Lung (tissue), 12 donors: ENCODE results near the gene MARF1. TPM values are rescaled to one million over a fixed set of nuclear protein-coding genes. Genes with fewer than 3 reads are reported as not detected.
"Not testable (repeated sequence)": the region's sequence is repeated elsewhere in the genome, so short reads cannot be mapped to it uniquely, and the experiment has no call there.

ENCODE experiments used
- ATAC-seq: fragments of 200-7000 bp; cut with Tn5 transposase; one replicate; pipeline ENCODE4 v1.9.1; 2020; ENCODE audit warnings: moderate number of reproducible peaks; ENCODE audit not compliant: insufficient read depth, low FRiP score
- DNase-seq, 3 donors: peaks; one replicate each; pipeline ENCODE4 v3.0.0-alpha.2; 2013 to 2017
- H3K27ac ChIP-seq, 2 donors: one replicate each; pipeline ENCODE4 v1.5.1; 2013; ENCODE audit warnings: mild to moderate bottlenecking in 2 of 2, moderate library complexity in 2 of 2, control low read depth in 1 of 2, inconsistent platforms in 1 of 2, low read depth in 1 of 2, low read length in 1 of 2
- H3K27me3 ChIP-seq, 3 donors: one replicate each; pipeline ENCODE4 v1.5.1; 2013; ENCODE audit warnings: low read length in 2 of 3; ENCODE audit not compliant: control insufficient read depth in 3 of 3, insufficient read depth in 3 of 3
- H3K36me3 ChIP-seq, 4 donors: one replicate each; pipeline ENCODE4 v1.5.1; 2013; ENCODE audit warnings: low read length in 4 of 4, mild to moderate bottlenecking in 1 of 4, moderate library complexity in 1 of 4; ENCODE audit not compliant: control insufficient read depth in 4 of 4, insufficient read depth in 4 of 4
- H3K4me1 ChIP-seq, 5 donors: one replicate each; pipeline ENCODE4 v1.5.1; 2013; ENCODE audit warnings: low read length in 5 of 5, mild to moderate bottlenecking in 2 of 5, moderate library complexity in 1 of 5; ENCODE audit not compliant: control insufficient read depth in 5 of 5, insufficient read depth in 5 of 5
- H3K4me3 ChIP-seq: one replicate; pipeline ENCODE4 v1.5.1; 2013; ENCODE audit warnings: mild to moderate bottlenecking, control low read depth, moderate library complexity
- H3K9ac ChIP-seq, 2 donors: one replicate each; pipeline ENCODE4 v1.5.1; 2013; ENCODE audit warnings: low read length in 2 of 2, control low read depth in 1 of 2; ENCODE audit not compliant: insufficient read depth in 1 of 2
- H3K9me3 ChIP-seq, 4 donors: one replicate each; pipeline ENCODE4 v1.5.1; 2013; ENCODE audit warnings: low read length in 3 of 4, mild to moderate bottlenecking in 1 of 4, moderate library complexity in 1 of 4; ENCODE audit not compliant: control insufficient read depth in 4 of 4, insufficient read depth in 3 of 4
- CTCF ChIP-seq: IDR thresholded peaks from 2 replicates; pipeline ENCODE4 v1.5.1; 2012; ENCODE audit warnings: mild to moderate bottlenecking; ENCODE audit errors: control extremely low read depth, extremely low read depth
- whole genome bisulfite sequencing, 2 donors: extraction: QIAGEN DNeasy Blood & Tissue Kit; methylation state at CpG; one replicate each; pipeline ENCODE4 v1.1.7; 2013; 5-methylcytosine and 5-hydroxymethylcytosine counted together
- polyA plus RNA-seq, 2 donors: library from polyadenylated mRNA; stranded (reverse); fragments of 200-250 nt; gene quantifications; one replicate each; pipeline ENCODE4 v1.2.1, GENCODE V29; 2013
- total RNA-seq, 2 donors: library from RNA; depleted of rRNA in 1 of 2; stranded (reverse); fragments of >200 nt in 1 of 2; gene quantifications; one replicate each; pipeline ENCODE4 v1.2.1, GENCODE V29; 2014 to 2021
- donor health status: control.
- donor health status: control.
- donor health status: Bipolar disorder and iron deficiency.
- donor health status: healthy.
- donor health status: DM: yes; HTN: yes; CAD: no.

Gene MARF1
- total and polyA plus RNA-seq, 4 donors = 18.0 to 72.1 (median 41.9) TPM

GRCh38 chr16:15552507-15552906 lies 90.4 kb downstream of the MARF1 start:
- Histone ChIP-seq H3K4me1 (peaks cover 0 to 4% (median 0%) of the 10 kb centered on the region in 5 donors), H3K9me3 (no peaks in the 10 kb centered on the region), H3K36me3 (no peaks in the 10 kb centered on the region), H3K9ac (no peak overlapping the region), H3K27me3 (no peaks in the 10 kb centered on the region), H3K27ac (no peak overlapping the region), H3K4me3 (no peak overlapping the region)
- no peak for DNase-seq
- no peak for TF ChIP-seq CTCF
- 91 to 92% methylated on average over 6 of the region's 6 CpGs for WGBS, 2 donors
- ATAC-seq = no peak

GRCh38 chr16:15548482-15548891 lies 94.5 kb downstream of the MARF1 start:
- Histone ChIP-seq H3K27ac (no peak overlapping the region), H3K4me3 (no peak overlapping the region), H3K27me3 (no peaks in the 10 kb centered on the region), H3K9ac (no peak overlapping the region), H3K9me3 (no peaks in the 10 kb centered on the region), H3K4me1 (peaks cover 0 to 5% (median 0%) of the 10 kb centered on the region in 5 donors), H3K36me3 (no peaks in the 10 kb centered on the region)
- DNase-seq = no peak
- 83 to 86% methylated on average over 3 of the region's 3 CpGs for WGBS, 2 donors
- ATAC-seq = no peak
- TF ChIP-seq CTCF = no peak

GRCh38 chr16:15547768-15548096 lies 95.2 kb downstream of the MARF1 start:
- ATAC-seq = no peak
- peaks cover 0 to 5% (median 1%) of the 10 kb centered on the region in 4 donors for H3K9me3 ChIP-seq
- H3K4me1 ChIP-seq = peaks cover 0 to 6% (median 0%) of the 10 kb centered on the region in 5 donors
- no peak for TF ChIP-seq CTCF
- WGBS, 2 donors = 94 to 97% methylated on average over 6 of the region's 6 CpGs
- no peak overlapping the region for H3K9ac ChIP-seq
- no peak overlapping the region for H3K4me3 ChIP-seq
- H3K27ac ChIP-seq = no peak overlapping the region
- no peak for DNase-seq
- no peaks in the 10 kb centered on the region for H3K27me3 ChIP-seq
- no peaks in the 10 kb centered on the region for H3K36me3 ChIP-seq

- 92 to 95% methylated on average over 13 of the region's 13 CpGs for WGBS, 2 donors
Observed at GRCh38 chr16:15547072-15547767, 95.7 kb downstream of the MARF1 start.

More at GRCh38 chr16:15547072-15547767, 95.7 kb downstream of the MARF1 start:
- H3K36me3 ChIP-seq, H3K9me3 ChIP-seq, H3K4me3 ChIP-seq, H3K4me1 ChIP-seq, H3K9ac ChIP-seq, H3K27ac ChIP-seq, DNase-seq, H3K27me3 ChIP-seq, ATAC-seq: not testable (repeated sequence)
